CD14-positive monocyte (primary cell): ENCODE measurements around the gene PRR14. TPM values are rescaled to one million over a fixed set of nuclear protein-coding genes. Genes with fewer than 3 reads are reported as not detected.

ENCODE experiments used
- DNase-seq, 3 donors: peaks; one replicate each; pipeline ENCODE4 v3.0.0-alpha.2; 2011 to 2022
- H2AFZ ChIP-seq: 2 replicates; pipeline ENCODE4 v1.6.0; 2012; ENCODE audit warnings: mild to moderate bottlenecking, low read depth, low read length, inconsistent platforms; ENCODE audit not compliant: insufficient read depth, poor library complexity, severe bottlenecking
- H3K27ac ChIP-seq, 2 donors: 1 replicate in 1 of 2; 2 replicates in 1 of 2; pipeline ENCODE4 v1.5.1; 2012 to 2013; ENCODE audit warnings: low read length in 2 of 2, control low read depth in 1 of 2, inconsistent platforms in 1 of 2, low read depth in 1 of 2, mild to moderate bottlenecking in 1 of 2
- H3K27me3 ChIP-seq, 2 donors: one replicate each; pipeline versions ENCODE4 v1.6.0 to v1.6.1; 2011 to 2013; ENCODE audit warnings: low read length in 2 of 2; ENCODE audit not compliant: control insufficient read depth in 2 of 2, insufficient read depth in 2 of 2
- H3K36me3 ChIP-seq, 2 donors: replicated peaks in 1 of 2; 1 replicate in 1 of 2; 2 replicates in 1 of 2; pipeline versions ENCODE4 v1.5.1 to v1.6.1; 2012 to 2013; ENCODE audit warnings: low read length in 2 of 2, control low read depth in 1 of 2, inconsistent platforms in 1 of 2, mild to moderate bottlenecking in 1 of 2; ENCODE audit not compliant: insufficient read depth in 2 of 2, control insufficient read depth in 1 of 2
- H3K4me1 ChIP-seq, 2 donors: 1 replicate in 1 of 2; 2 replicates in 1 of 2; pipeline versions ENCODE4 v1.5.1 to v1.6.1; 2012 to 2013; ENCODE audit warnings: low read length in 2 of 2, control low read depth in 1 of 2, inconsistent platforms in 1 of 2, mild to moderate bottlenecking in 1 of 2, moderate library complexity in 1 of 2; ENCODE audit not compliant: insufficient read depth in 2 of 2, control insufficient read depth in 1 of 2
- H3K4me2 ChIP-seq: replicated peaks from 2 replicates; pipeline ENCODE3; 2012; ENCODE audit warnings: low read length, moderate library complexity, mild to moderate bottlenecking; ENCODE audit not compliant: poor library complexity, severe bottlenecking; ENCODE audit errors: extremely low read depth
- H3K4me3 ChIP-seq, 3 experiments: fragments of 200-600 bp in 1 of 3; sonication (generic) in 1 of 3; replicated peaks in 1 of 3; 1 replicate in 2 of 3; 2 replicates in 1 of 3; pipeline ENCODE4 v1.5.1; 2011 to 2013; ENCODE audit warnings: low read length in 3 of 3, mild to moderate bottlenecking in 3 of 3, control low read depth in 2 of 3, low read depth in 2 of 3, inconsistent platforms in 1 of 3, moderate library complexity in 1 of 3
- H3K79me2 ChIP-seq: 2 replicates; pipeline ENCODE4 v1.6.0; 2012; ENCODE audit warnings: mild to moderate bottlenecking, control low read depth, inconsistent platforms, low read length, moderate library complexity; ENCODE audit not compliant: insufficient read depth
- H3K9ac ChIP-seq: 2 replicates; pipeline ENCODE4 v1.6.0; 2017; ENCODE audit warnings: low read length, mild to moderate bottlenecking; ENCODE audit not compliant: insufficient read depth, poor library complexity, severe bottlenecking
- H3K9me3 ChIP-seq, 2 donors: replicated peaks in 1 of 2; 1 replicate in 1 of 2; 2 replicates in 1 of 2; pipeline versions ENCODE4 v1.5.1 to v1.6.1; 2012 to 2013; ENCODE audit warnings: low read length in 2 of 2, control low read depth in 1 of 2; ENCODE audit not compliant: control insufficient read depth in 1 of 2, insufficient read depth in 1 of 2
- H4K20me1 ChIP-seq: 2 replicates; pipeline ENCODE4 v1.6.0; 2012; ENCODE audit warnings: mild to moderate bottlenecking, low read length, control low read depth, moderate library complexity; ENCODE audit not compliant: insufficient read depth
- H3K27ac Mint-ChIP-seq, 7 donors: one replicate each; pipeline ENCODE4 v1.8.0; 2020; ENCODE audit warnings: mild to moderate bottlenecking in 7 of 7, mixed read lengths in 7 of 7, moderate library complexity in 6 of 7, inconsistent platforms in 2 of 7
- H3K27me3 Mint-ChIP-seq, 3 donors: one replicate each; pipeline ENCODE4 v1.8.0; 2021 to 2022; ENCODE audit warnings: low read depth in 3 of 3, mild to moderate bottlenecking in 3 of 3, mixed read lengths in 3 of 3, moderate library complexity in 3 of 3, inconsistent platforms in 1 of 3
- H3K36me3 Mint-ChIP-seq, 2 donors: one replicate each; pipeline ENCODE4 v1.8.0; 2020; ENCODE audit warnings: mixed read lengths in 2 of 2, inconsistent platforms in 1 of 2, mild to moderate bottlenecking in 1 of 2
- H3K4me1 Mint-ChIP-seq: one replicate; pipeline ENCODE4 v1.8.0; 2020; ENCODE audit warnings: mild to moderate bottlenecking, mixed read lengths
- H3K4me3 Mint-ChIP-seq, 2 donors: one replicate each; pipeline ENCODE4 v1.8.0; 2020; ENCODE audit warnings: mild to moderate bottlenecking in 2 of 2, mixed read lengths in 2 of 2, moderate library complexity in 1 of 2
- H3K9me3 Mint-ChIP-seq, 7 donors: one replicate each; pipeline ENCODE4 v1.8.0; 2020 to 2022; ENCODE audit warnings: mixed read lengths in 7 of 7, mild to moderate bottlenecking in 6 of 7, moderate library complexity in 6 of 7, inconsistent platforms in 2 of 7
- CTCF ChIP-seq: fragments of 200-600 bp; IDR thresholded peaks from one replicate; pipeline ENCODE4 v1.8.0; 2022; ENCODE audit warnings: antibody characterized with exemption, mild to moderate bottlenecking
- WGBS: methylation state at CpG from one replicate; pipeline ENCODE4 v1.1.5; 2013; ENCODE audit warnings: missing lambda C conversion rate; ENCODE audit not compliant: insufficient coverage; 5-methylcytosine and 5-hydroxymethylcytosine counted together
- intact Hi-C, 2 donors: fragments of 100-400 bp; cut with micrococcal nuclease; formaldehyde crosslinking; loops; one replicate each; pipeline versions ENCODE4 v1.15.0 to v1.15.1; 2023
- polyA plus RNA-seq, 3 donors: library from polyadenylated mRNA; depleted of rRNA in 1 of 3; unstranded in 2 of 3; stranded (reverse) in 1 of 3; fragments of 300-500 nt in 2 of 3; fragments of >200 nt in 1 of 3; fragmentation: Illumina TruSeq in 2 of 3; gene quantifications; 1 replicate in 2 of 3; 2 replicates in 1 of 3; pipeline ENCODE4 v1.2.3, GENCODE V29; 2012 to 2021

The PRR14 gene
- polyA plus RNA-seq, 3 donors = 6.1 to 32.6 (median 10.4) TPM

- no peaks in the 10 kb centered on the region for H3K27me3 ChIP-seq
- no peaks in the 10 kb centered on the region for H4K20me1 ChIP-seq
- DNase-seq = peak; percentile 47 to 69 (median 61)
- intact Hi-C loops = no loop called here
- no peaks in the 10 kb centered on the region for H3K79me2 ChIP-seq
- Mint-ChIP-seq H3K4me1 (peaks cover 12% of the 10 kb centered on the region), H3K27ac (peak overlapping the region in 1 of 7 donors; percentile 70), H3K4me3 (no peak overlapping the region), H3K27me3 (peaks cover 0 to 3% (median 2%) of the 10 kb centered on the region in 3 donors), H3K9me3 (no peaks in the 10 kb centered on the region), H3K36me3 (no peaks in the 10 kb centered on the region)
- no peak overlapping the region for H3K9ac ChIP-seq
- H3K4me3 ChIP-seq = no peak overlapping the region
- H3K36me3 ChIP-seq = no peaks in the 10 kb centered on the region
- peaks cover 12 to 17% of the 10 kb centered on the region in 2 donors for H3K4me1 ChIP-seq
- WGBS = no CpG with 5 or more reads among the region's 1 CpG
- no peak overlapping the region for H3K4me2 ChIP-seq
- TF ChIP-seq CTCF = peak; percentile 47
- no peak overlapping the region for H2AFZ ChIP-seq
- H3K9me3 ChIP-seq = no peaks in the 10 kb centered on the region
- H3K27ac ChIP-seq = no peak overlapping the region
These were observed 12.8 kb upstream of the PRR14 start for GRCh38 chr16:30637944-30638343.

- H3K79me2 ChIP-seq = no peaks in the 10 kb centered on the region
- no peak for DNase-seq
- WGBS = no CpG with 5 or more reads among the region's 3 CpGs
- Mint-ChIP-seq H3K9me3 (no peaks in the 10 kb centered on the region), H3K4me3 (no peak overlapping the region), H3K27me3 (peaks cover 0 to 4% (median 3%) of the 10 kb centered on the region in 3 donors), H3K4me1 (no peaks in the 10 kb centered on the region), H3K36me3 (no peaks in the 10 kb centered on the region), H3K27ac (no peak overlapping the region)
- intact Hi-C loops = no loop called here
- H3K9ac ChIP-seq = no peak overlapping the region
- H3K4me2 ChIP-seq = no peak overlapping the region
- no peaks in the 10 kb centered on the region for H3K4me1 ChIP-seq
- H3K4me3 ChIP-seq = no peak overlapping the region
- no peaks in the 10 kb centered on the region for H3K9me3 ChIP-seq
- H3K27me3 ChIP-seq = no peaks in the 10 kb centered on the region
- H2AFZ ChIP-seq = no peak overlapping the region
- no peaks in the 10 kb centered on the region for H4K20me1 ChIP-seq
- no peak for TF ChIP-seq CTCF
- no peaks in the 10 kb centered on the region for H3K36me3 ChIP-seq
- no peak overlapping the region for H3K27ac ChIP-seq
These were observed 9.3 kb upstream of the PRR14 start for GRCh38 chr16:30641378-30641982.
